ENCODE measurements around the gene DUT.
A peak's percentile ranks its signal among the peaks of the same experiment; 100 is the strongest.

Gene DUT

GRCh38 chr15:48330105-48330785 lies 984 bp upstream of the DUT start:
- TF ChIP-seq EZH2phosphoT487 (IDR thresholded peaks at IDR 0.05; ENCODE audit: low read length) (no peak), EZH2 (optimal IDR thresholded peaks at IDR 0.05; ENCODE audit: low read depth, low read length) (no peak)
- TF ChIP-seq, protein P1, sequence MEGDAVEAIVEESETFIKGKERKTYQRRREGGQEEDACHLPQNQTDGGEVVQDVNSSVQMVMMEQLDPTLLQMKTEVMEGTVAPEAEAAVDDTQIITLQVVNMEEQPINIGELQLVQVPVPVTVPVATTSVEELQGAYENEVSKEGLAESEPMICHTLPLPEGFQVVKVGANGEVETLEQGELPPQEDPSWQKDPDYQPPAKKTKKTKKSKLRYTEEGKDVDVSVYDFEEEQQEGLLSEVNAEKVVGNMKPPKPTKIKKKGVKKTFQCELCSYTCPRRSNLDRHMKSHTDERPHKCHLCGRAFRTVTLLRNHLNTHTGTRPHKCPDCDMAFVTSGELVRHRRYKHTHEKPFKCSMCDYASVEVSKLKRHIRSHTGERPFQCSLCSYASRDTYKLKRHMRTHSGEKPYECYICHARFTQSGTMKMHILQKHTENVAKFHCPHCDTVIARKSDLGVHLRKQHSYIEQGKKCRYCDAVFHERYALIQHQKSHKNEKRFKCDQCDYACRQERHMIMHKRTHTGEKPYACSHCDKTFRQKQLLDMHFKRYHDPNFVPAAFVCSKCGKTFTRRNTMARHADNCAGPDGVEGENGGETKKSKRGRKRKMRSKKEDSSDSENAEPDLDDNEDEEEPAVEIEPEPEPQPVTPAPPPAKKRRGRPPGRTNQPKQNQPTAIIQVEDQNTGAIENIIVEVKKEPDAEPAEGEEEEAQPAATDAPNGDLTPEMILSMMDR (IDR thresholded peaks at IDR 0.05; ENCODE audit: low read length) = no peak
- Histone ChIP-seq H3K4me2 (ENCODE audit: low read depth, low read length) (peak overlapping the region; percentile 81), H3K79me2 (ENCODE audit: low read length) (peaks cover 42% of the 10 kb centered on the region), H3K4me3 (ENCODE audit: low read length) (peak overlapping the region; percentile 84), H3K27me3 (replicated peaks; ENCODE audit: insufficient read depth, low read length) (no peaks in the 10 kb centered on the region), H3K9me2 (replicated peaks; ENCODE audit: insufficient read depth, low read length) (no peaks in the 10 kb centered on the region), H3F3A (ENCODE audit: insufficient read depth, low read length) (peaks cover 19% of the 10 kb centered on the region), H3K9me3 (replicated peaks; ENCODE audit: insufficient read depth, low read length) (no peaks in the 10 kb centered on the region), H4K20me1 (ENCODE audit: insufficient read depth, low read length) (no peaks in the 10 kb centered on the region), H3K9ac (ENCODE audit: low read length) (peak overlapping the region; percentile 96), H3K27ac (ENCODE audit: low read length) (peak overlapping the region; percentile 83; the same call in 1 of the 2 replicates), H2AFZ (ENCODE audit: low read length) (peak overlapping the region; percentile 81; the same call in 1 of the 2 replicates), H3K36me3 (replicated peaks; ENCODE audit: insufficient read depth, low read length) (peaks cover 5% of the 10 kb centered on the region; the same call in 1 of the 2 replicates), H3K4me1 (ENCODE audit: low read length) (peaks cover 18% of the 10 kb centered on the region)
- DNase-seq = no peak

GRCh38 chr15:48331796-48332641 lies 790 bp downstream of the DUT start:
- DNase-seq = peak; percentile 71
- no peaks in the 10 kb centered on the region for H3K9me2 ChIP-seq (replicated peaks; ENCODE audit: insufficient read depth, low read length)
- no peak for TF ChIP-seq EZH2 (optimal IDR thresholded peaks at IDR 0.05; ENCODE audit: low read depth, low read length)
- TF ChIP-seq EZH2phosphoT487 (IDR thresholded peaks at IDR 0.05; ENCODE audit: low read length) = no peak
- TF ChIP-seq, protein P1 (IDR thresholded peaks at IDR 0.05; ENCODE audit: low read length) = no peak
- peaks cover 18% of the 10 kb centered on the region for H3K4me1 ChIP-seq (ENCODE audit: low read length)
- peaks cover 19% of the 10 kb centered on the region for H3F3A ChIP-seq (ENCODE audit: insufficient read depth, low read length)
- peak overlapping the region; percentile 83 for H3K27ac ChIP-seq (ENCODE audit: low read length)
- H3K4me3 ChIP-seq (ENCODE audit: low read length) = peak overlapping the region; percentile 84
- peak overlapping the region; percentile 90 for H3K4me2 ChIP-seq (ENCODE audit: low read depth, low read length)
- H4K20me1 ChIP-seq (ENCODE audit: insufficient read depth, low read length) = no peaks in the 10 kb centered on the region
- H3K9me3 ChIP-seq (replicated peaks; ENCODE audit: insufficient read depth, low read length) = no peaks in the 10 kb centered on the region
- H3K36me3 ChIP-seq (replicated peaks; ENCODE audit: insufficient read depth, low read length) = peaks cover 5% of the 10 kb centered on the region; the same call in 1 of the 2 replicates
- peak overlapping the region; percentile 96 for H3K9ac ChIP-seq (ENCODE audit: low read length)
- no peaks in the 10 kb centered on the region for H3K27me3 ChIP-seq (replicated peaks; ENCODE audit: insufficient read depth, low read length)
- H2AFZ ChIP-seq (ENCODE audit: low read length) = peak overlapping the region; percentile 81
- H3K79me2 ChIP-seq (ENCODE audit: low read length) = peaks cover 46% of the 10 kb centered on the region

DNA sequence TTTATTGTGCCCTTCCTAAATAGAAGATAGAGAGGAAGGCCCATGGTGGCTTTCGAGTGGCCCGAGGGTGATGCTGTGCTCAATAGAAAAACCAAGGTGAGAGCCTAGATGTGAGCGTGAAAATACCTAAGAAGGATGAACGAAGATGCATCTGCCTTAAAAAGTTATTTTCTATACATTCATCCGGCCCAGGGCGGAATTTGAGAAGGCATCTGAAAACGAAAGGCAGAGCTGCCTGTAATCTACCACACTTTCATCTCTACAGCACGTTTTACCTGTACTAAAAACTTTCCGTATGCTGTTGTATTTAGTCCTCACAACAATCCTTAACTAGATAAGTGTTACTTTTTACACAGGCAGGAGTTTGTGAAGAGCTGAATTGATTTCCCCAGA lies 1.4 kb downstream of the DUT start:
- Histone ChIP-seq H3K4me1 (ENCODE audit: low read length) (peaks cover 18% of the 10 kb centered on the region), H3K9ac (ENCODE audit: low read length) (peak overlapping the region; percentile 96), H4K20me1 (ENCODE audit: insufficient read depth, low read length) (no peaks in the 10 kb centered on the region), H3K36me3 (replicated peaks; ENCODE audit: insufficient read depth, low read length) (peaks cover 9% of the 10 kb centered on the region; the same call in 1 of the 2 replicates), H3K79me2 (ENCODE audit: low read length) (peaks cover 48% of the 10 kb centered on the region), H3K27ac (ENCODE audit: low read length) (peak overlapping the region; percentile 83), H3F3A (ENCODE audit: insufficient read depth, low read length) (peaks cover 19% of the 10 kb centered on the region), H2AFZ (ENCODE audit: low read length) (peak overlapping the region; percentile 64), H3K9me3 (replicated peaks; ENCODE audit: insufficient read depth, low read length) (no peaks in the 10 kb centered on the region), H3K9me2 (replicated peaks; ENCODE audit: insufficient read depth, low read length) (no peaks in the 10 kb centered on the region), H3K4me2 (ENCODE audit: low read depth, low read length) (peak overlapping the region; percentile 90), H3K27me3 (replicated peaks; ENCODE audit: insufficient read depth, low read length) (no peaks in the 10 kb centered on the region), H3K4me3 (ENCODE audit: low read length) (peak overlapping the region; percentile 84)
- DNase-seq = peak; percentile 55
- TF ChIP-seq EZH2 (optimal IDR thresholded peaks at IDR 0.05; ENCODE audit: low read depth, low read length) = no peak
- no peak for TF ChIP-seq EZH2phosphoT487 (IDR thresholded peaks at IDR 0.05; ENCODE audit: low read length)
- TF ChIP-seq, protein P1 (IDR thresholded peaks at IDR 0.05; ENCODE audit: low read length) = no peak
